NB4 (cell line): Measurements from ENCODE around the gene DHTKD1.

Experiments
- POLR2A ChIP-seq: IDR thresholded peaks from 2 replicates; pipeline ENCODE4 v1.6.1; 2011; ENCODE audit warnings: mild to moderate bottlenecking; ENCODE audit not compliant: insufficient read length; ENCODE audit errors: extremely low read depth
- TF ChIP-seq, protein P1 (sequence below): IDR thresholded peaks from one replicate; pipeline ENCODE4 v1.5.1; 2012; ENCODE audit warnings: low read depth, low read length
- TF ChIP-seq, protein P2 (sequence below): IDR thresholded peaks from 2 replicates; pipeline ENCODE4 v1.6.1; 2011; ENCODE audit warnings: low read depth, low read length

DNA sequence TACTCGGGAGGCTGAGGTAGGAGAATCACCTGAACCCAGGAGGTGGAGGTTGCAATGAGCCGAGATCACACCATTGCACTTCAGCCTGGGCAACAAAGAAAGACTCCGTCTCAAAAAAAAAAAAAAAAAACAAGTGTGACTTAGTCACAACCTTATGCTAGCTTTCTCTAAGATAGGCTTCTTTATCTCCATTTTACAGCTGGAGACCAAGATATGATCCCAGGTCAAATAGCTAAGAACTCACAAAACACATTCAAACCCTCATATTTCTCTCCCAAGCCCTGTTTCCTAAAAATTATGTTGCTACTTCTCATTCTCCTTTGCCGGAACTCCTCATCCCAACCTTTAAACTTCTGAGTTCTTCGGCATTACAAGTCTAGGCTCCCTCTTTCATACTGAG lies 13.0 kb upstream of the DHTKD1 start:
- TF ChIP-seq, protein P1, sequence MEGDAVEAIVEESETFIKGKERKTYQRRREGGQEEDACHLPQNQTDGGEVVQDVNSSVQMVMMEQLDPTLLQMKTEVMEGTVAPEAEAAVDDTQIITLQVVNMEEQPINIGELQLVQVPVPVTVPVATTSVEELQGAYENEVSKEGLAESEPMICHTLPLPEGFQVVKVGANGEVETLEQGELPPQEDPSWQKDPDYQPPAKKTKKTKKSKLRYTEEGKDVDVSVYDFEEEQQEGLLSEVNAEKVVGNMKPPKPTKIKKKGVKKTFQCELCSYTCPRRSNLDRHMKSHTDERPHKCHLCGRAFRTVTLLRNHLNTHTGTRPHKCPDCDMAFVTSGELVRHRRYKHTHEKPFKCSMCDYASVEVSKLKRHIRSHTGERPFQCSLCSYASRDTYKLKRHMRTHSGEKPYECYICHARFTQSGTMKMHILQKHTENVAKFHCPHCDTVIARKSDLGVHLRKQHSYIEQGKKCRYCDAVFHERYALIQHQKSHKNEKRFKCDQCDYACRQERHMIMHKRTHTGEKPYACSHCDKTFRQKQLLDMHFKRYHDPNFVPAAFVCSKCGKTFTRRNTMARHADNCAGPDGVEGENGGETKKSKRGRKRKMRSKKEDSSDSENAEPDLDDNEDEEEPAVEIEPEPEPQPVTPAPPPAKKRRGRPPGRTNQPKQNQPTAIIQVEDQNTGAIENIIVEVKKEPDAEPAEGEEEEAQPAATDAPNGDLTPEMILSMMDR, result no peak
- TF ChIP-seq POLR2A, result no peak
- TF ChIP-seq, protein P2, sequence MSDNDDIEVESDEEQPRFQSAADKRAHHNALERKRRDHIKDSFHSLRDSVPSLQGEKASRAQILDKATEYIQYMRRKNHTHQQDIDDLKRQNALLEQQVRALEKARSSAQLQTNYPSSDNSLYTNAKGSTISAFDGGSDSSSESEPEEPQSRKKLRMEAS, result no peak
